Spleen (tissue), 11 donors: Measurements from ENCODE around the gene TMPO. TPM values are rescaled to one million over a fixed set of nuclear protein-coding genes. Genes with fewer than 3 reads are reported as not detected.
"Not testable (repeated sequence)": the region's sequence is repeated elsewhere in the genome, so short reads cannot be mapped to it uniquely, and the experiment has no call there.

Experiments used
- DNase-seq: peaks from one replicate; pipeline ENCODE4 v3.0.0-alpha.2; 2020
- H3K27ac ChIP-seq, 8 donors: fragments of 200-600 bp; sonication (generic) in 7 of 8; 1 replicate in 4 of 8; 2 replicates in 4 of 8; pipeline versions ENCODE4 v1.5.0 to v1.8.0; 2016 to 2021; ENCODE audit warnings: inconsistent platforms in 4 of 8, mild to moderate bottlenecking in 4 of 8, moderate library complexity in 1 of 8
- H3K27me3 ChIP-seq, 7 donors: fragments of 200-600 bp; sonication (generic) in 6 of 7; replicated peaks in 1 of 7; 1 replicate in 4 of 7; 2 replicates in 3 of 7; pipeline versions ENCODE4 v1.5.0 to v1.8.0; 2016 to 2021; ENCODE audit warnings: inconsistent platforms in 3 of 7, mild to moderate bottlenecking in 1 of 7
- H3K36me3 ChIP-seq, 6 donors: fragments of 200-600 bp; sonication (generic) in 5 of 6; 1 replicate in 4 of 6; 2 replicates in 2 of 6; pipeline versions ENCODE4 v1.5.0 to v1.8.0; 2016 to 2021; ENCODE audit warnings: inconsistent platforms in 2 of 6
- H3K4me1 ChIP-seq, 6 donors: fragments of 200-600 bp; sonication (generic) in 5 of 6; 1 replicate in 3 of 6; 2 replicates in 3 of 6; pipeline versions ENCODE4 v1.5.0 to v1.8.0; 2016 to 2021; ENCODE audit warnings: inconsistent platforms in 3 of 6
- H3K4me3 ChIP-seq, 8 donors: fragments of 200-600 bp; sonication (generic) in 7 of 8; 1 replicate in 4 of 8; 2 replicates in 4 of 8; pipeline versions ENCODE4 v1.5.0 to v1.8.0; 2016 to 2021; ENCODE audit warnings: inconsistent platforms in 4 of 8, mild to moderate bottlenecking in 4 of 8, moderate library complexity in 2 of 8
- H3K9me3 ChIP-seq, 8 donors: fragments of 200-600 bp; sonication (generic) in 7 of 8; 1 replicate in 4 of 8; 2 replicates in 4 of 8; pipeline versions ENCODE4 v1.5.0 to v1.8.0; 2016 to 2021; ENCODE audit warnings: inconsistent platforms in 4 of 8
- POLR2A ChIP-seq, 3 donors: fragments of 450-650 bp; IDR thresholded peaks; one replicate each; pipeline ENCODE4 v1.5.1; 2017; ENCODE audit warnings: antibody characterized with exemption in 3 of 3, mild to moderate bottlenecking in 1 of 3
- POLR2AphosphoS5 ChIP-seq, 3 donors: sonication (generic); formaldehyde crosslinking; IDR thresholded peaks; one replicate each; pipeline ENCODE4 v1.5.1; 2017; ENCODE audit warnings: antibody characterized with exemption in 3 of 3
- WGBS, 5 donors: extraction: QIAGEN DNeasy Blood & Tissue Kit in 3 of 5; methylation state at CpG; one replicate each; pipeline versions ENCODE4 v1.1.5 to v1.1.7; 2013 to 2018; 5-methylcytosine and 5-hydroxymethylcytosine counted together
- intact Hi-C: fragments of 100-400 bp; cut with DNase I; formaldehyde crosslinking; loops from one replicate; pipeline ENCODE4 v1.15.0; 2023; ENCODE audit warnings: low total_unique reads
- polyA plus RNA-seq, 3 donors: library from polyadenylated mRNA; stranded (reverse); fragments of 200-250 nt; gene quantifications; one replicate each; pipeline ENCODE4 v1.2.1, GENCODE V29; 2013
- total RNA-seq, 7 donors: library from RNA; depleted of rRNA in 3 of 7; stranded (reverse); fragments of >200 nt in 3 of 7; fragmentation: NEBNext Ultra II Directional in 4 of 7; extraction: Animal tissue kit (Norgen Biotek cat#: 25700) in 4 of 7; gene quantifications; one replicate each; pipeline versions ENCODE4 v1.1.0 to v1.2.1, GENCODE V29; 2016 to 2021
- TF ChIP-seq, protein P1 (sequence below), 11 experiments: fragments of 200-600 bp in 7 of 11; fragments of 450-650 bp in 4 of 11; sonication (generic) in 4 of 11; IDR thresholded peaks in 8 of 11; conservative IDR thresholded peaks in 3 of 11; 1 replicate in 7 of 11; 2 replicates in 4 of 11; pipeline versions ENCODE4 v1.4.0 to v1.8.0; 2016 to 2021; ENCODE audit warnings: antibody characterized with exemption in 11 of 11, inconsistent platforms in 4 of 11, mild to moderate bottlenecking in 1 of 11
- donor health status: healthy with polysubstance abuse.
- donor health status: DM: no; HTN: no; CAD: no; lungs with moderate emphysema.
- donor health status: DM: no; HTN: no; CAD: no.
- donor health status: Bipolar disorder and iron deficiency.
- donor health status: healthy.
- donor health status: DM: no; HTN: no; CAD: no.
- donor health status: DM: yes; HTN: yes; CAD: no.

TMPO gene
- total and polyA plus RNA-seq, 10 donors: 31.6 to 150 (median 89.8) TPM

GRCh38 chr12:98572010-98572409 is 56.6 kb downstream of the TMPO start:
- Histone ChIP-seq H3K36me3 (no peaks in the 10 kb centered on the region), H3K27me3 (no peaks in the 10 kb centered on the region), H3K9me3 (no peaks in the 10 kb centered on the region), H3K4me1 (peaks cover 0 to 3% (median 0%) of the 10 kb centered on the region in 6 donors), H3K27ac (no peak overlapping the region), H3K4me3 (no peak overlapping the region)
- intact Hi-C loops: loop anchor here (5.0 kb wide), 1 partner anchor 80 kb away; no protein-coding TSS in a partner anchor
- WGBS, 5 donors: 65 to 85% (median 82%) methylated on average over 2 of the region's 2 CpGs
- TF ChIP-seq, protein P1, sequence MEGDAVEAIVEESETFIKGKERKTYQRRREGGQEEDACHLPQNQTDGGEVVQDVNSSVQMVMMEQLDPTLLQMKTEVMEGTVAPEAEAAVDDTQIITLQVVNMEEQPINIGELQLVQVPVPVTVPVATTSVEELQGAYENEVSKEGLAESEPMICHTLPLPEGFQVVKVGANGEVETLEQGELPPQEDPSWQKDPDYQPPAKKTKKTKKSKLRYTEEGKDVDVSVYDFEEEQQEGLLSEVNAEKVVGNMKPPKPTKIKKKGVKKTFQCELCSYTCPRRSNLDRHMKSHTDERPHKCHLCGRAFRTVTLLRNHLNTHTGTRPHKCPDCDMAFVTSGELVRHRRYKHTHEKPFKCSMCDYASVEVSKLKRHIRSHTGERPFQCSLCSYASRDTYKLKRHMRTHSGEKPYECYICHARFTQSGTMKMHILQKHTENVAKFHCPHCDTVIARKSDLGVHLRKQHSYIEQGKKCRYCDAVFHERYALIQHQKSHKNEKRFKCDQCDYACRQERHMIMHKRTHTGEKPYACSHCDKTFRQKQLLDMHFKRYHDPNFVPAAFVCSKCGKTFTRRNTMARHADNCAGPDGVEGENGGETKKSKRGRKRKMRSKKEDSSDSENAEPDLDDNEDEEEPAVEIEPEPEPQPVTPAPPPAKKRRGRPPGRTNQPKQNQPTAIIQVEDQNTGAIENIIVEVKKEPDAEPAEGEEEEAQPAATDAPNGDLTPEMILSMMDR (IDR thresholded peaks at IDR 0.05 in 8 of 11, conservative IDR thresholded peaks at IDR 0.05 in 3 of 11): no peak
- DNase-seq: no peak

DNA sequence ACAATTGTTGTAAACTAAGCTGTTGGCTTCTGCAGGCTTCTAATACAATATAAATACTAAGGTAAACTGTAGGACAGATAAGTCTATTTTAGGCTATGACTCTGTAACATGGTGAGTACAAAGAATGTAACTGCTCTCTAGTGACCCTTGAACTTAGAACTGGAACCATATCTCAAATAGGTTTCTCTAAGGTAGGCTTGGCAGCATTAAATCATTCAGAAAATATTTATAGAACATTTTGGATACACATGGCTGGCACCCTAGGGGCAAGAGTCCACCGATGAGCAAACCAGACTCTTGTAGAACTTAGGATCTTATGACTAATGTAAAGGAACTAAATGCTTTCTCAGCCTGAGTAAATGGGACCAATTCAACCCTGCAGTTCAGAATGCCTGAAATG is 58.7 kb downstream of the TMPO start:
- H3K27ac ChIP-seq: no peak overlapping the region
- no peak for DNase-seq
- H3K36me3 ChIP-seq: no peaks in the 10 kb centered on the region
- no peaks in the 10 kb centered on the region for H3K9me3 ChIP-seq
- intact Hi-C loops: loop anchor here (5.0 kb wide), 1 partner anchor 78 kb away; no protein-coding TSS in a partner anchor
- H3K27me3 ChIP-seq: no peaks in the 10 kb centered on the region
- H3K4me3 ChIP-seq: no peak overlapping the region
- TF ChIP-seq POLR2AphosphoS5 (IDR thresholded peaks at IDR 0.05) (no peak), POLR2A (IDR thresholded peaks at IDR 0.05) (no peak)
- TF ChIP-seq, protein P1 (IDR thresholded peaks at IDR 0.05 in 8 of 11, conservative IDR thresholded peaks at IDR 0.05 in 3 of 11): no peak
- H3K4me1 ChIP-seq: no peaks in the 10 kb centered on the region
- WGBS, 5 donors: 70 to 93% (median 81%) methylated on average over 1 of the region's 1 CpG

GRCh38 chr12:98575013-98575412 is 59.6 kb downstream of the TMPO start:
- no peaks in the 10 kb centered on the region for H3K9me3 ChIP-seq
- no peak overlapping the region for H3K27ac ChIP-seq
- WGBS, 5 donors: 92 to 98% (median 96%) methylated on average over 4 of the region's 4 CpGs
- TF ChIP-seq POLR2AphosphoS5 (IDR thresholded peaks at IDR 0.05) (no peak), POLR2A (IDR thresholded peaks at IDR 0.05) (no peak)
- TF ChIP-seq, protein P1 (IDR thresholded peaks at IDR 0.05 in 8 of 11, conservative IDR thresholded peaks at IDR 0.05 in 3 of 11): no peak
- no peak overlapping the region for H3K4me3 ChIP-seq
- H3K27me3 ChIP-seq: no peaks in the 10 kb centered on the region
- intact Hi-C loops: no loop called here
- DNase-seq: no peak
- no peaks in the 10 kb centered on the region for H3K4me1 ChIP-seq
- H3K36me3 ChIP-seq: no peaks in the 10 kb centered on the region

GRCh38 chr12:98576795-98577194 is 61.4 kb downstream of the TMPO start:
- H3K9me3 ChIP-seq, H3K27ac ChIP-seq, H3K27me3 ChIP-seq, DNase-seq, H3K36me3 ChIP-seq, H3K4me3 ChIP-seq, H3K4me1 ChIP-seq, intact Hi-C loops: not testable (repeated sequence)
- 95 to 97% (median 95%) methylated on average over 2 of the region's 2 CpGs for WGBS, 5 donors

GRCh38 chr12:98578392-98578791 is 63.0 kb downstream of the TMPO start:
- Histone ChIP-seq H3K36me3 (no peaks in the 10 kb centered on the region), H3K9me3 (no peaks in the 10 kb centered on the region), H3K4me1 (no peaks in the 10 kb centered on the region), H3K27ac (no peak overlapping the region), H3K27me3 (no peaks in the 10 kb centered on the region), H3K4me3 (no peak overlapping the region)
- intact Hi-C loops: no loop called here
- WGBS, 5 donors: 87 to 100% (median 92%) methylated on average over 1 of the region's 1 CpG
- DNase-seq: no peak
- TF ChIP-seq POLR2AphosphoS5 (IDR thresholded peaks at IDR 0.05) (no peak), POLR2A (IDR thresholded peaks at IDR 0.05) (no peak)
- TF ChIP-seq, protein P1 (IDR thresholded peaks at IDR 0.05 in 8 of 11, conservative IDR thresholded peaks at IDR 0.05 in 3 of 11): no peak
